ACC112 (cell line): ENCODE measurements around the gene CYGB.

Experiments used
- H2AFZ ChIP-seq: fragments of 200-600 bp; sonication (generic); one replicate; pipeline ENCODE4 v1.6.0; 2017; ENCODE audit warnings: antibody characterized with exemption, low read length; ENCODE audit not compliant: unreplicated experiment
- H3K27ac ChIP-seq: fragments of 200-600 bp; sonication (generic); 2 replicates; pipeline ENCODE4 v1.5.1; 2014; ENCODE audit warnings: low read depth, mild to moderate bottlenecking, antibody characterized with exemption, low read length, moderate library complexity
- H3K27me3 ChIP-seq: fragments of 200-600 bp; sonication (generic); 2 replicates; pipeline ENCODE4 v1.6.1; 2014; ENCODE audit warnings: mild to moderate bottlenecking, antibody characterized with exemption, low read length, moderate library complexity, mixed read lengths; ENCODE audit not compliant: insufficient read depth
- H3K36me3 ChIP-seq: fragments of 200-600 bp; sonication (generic); 2 replicates; pipeline ENCODE4 v1.6.1; 2016; ENCODE audit warnings: mild to moderate bottlenecking, antibody characterized with exemption, low read length, moderate library complexity, mixed read lengths; ENCODE audit not compliant: insufficient read depth
- H3K4me1 ChIP-seq: fragments of 200-600 bp; sonication (generic); one replicate; pipeline ENCODE4 v1.6.1; 2016; ENCODE audit warnings: low read length, mixed read lengths; ENCODE audit not compliant: insufficient read depth, unreplicated experiment, control insufficient read depth
- H3K4me3 ChIP-seq: fragments of 200-600 bp; sonication (generic); 2 replicates; pipeline ENCODE4 v1.5.1; 2014; ENCODE audit warnings: mild to moderate bottlenecking, low read depth, low read length
- H3K79me2 ChIP-seq: fragments of 200-600 bp; sonication (generic); one replicate; pipeline ENCODE4 v1.6.0; 2016; ENCODE audit warnings: low read length; ENCODE audit not compliant: control insufficient read depth, unreplicated experiment, insufficient read depth

Gene CYGB

GRCh38 chr17:76487451-76488192, 49.9 kb downstream of the CYGB start:
- Histone ChIP-seq H3K79me2 (no peaks in the 10 kb centered on the region), H3K36me3 (no peaks in the 10 kb centered on the region), H2AFZ (no peak overlapping the region), H3K4me3 (no peak overlapping the region), H3K4me1 (peaks cover 9% of the 10 kb centered on the region), H3K27me3 (no peaks in the 10 kb centered on the region), H3K27ac (no peak overlapping the region)

DNA sequence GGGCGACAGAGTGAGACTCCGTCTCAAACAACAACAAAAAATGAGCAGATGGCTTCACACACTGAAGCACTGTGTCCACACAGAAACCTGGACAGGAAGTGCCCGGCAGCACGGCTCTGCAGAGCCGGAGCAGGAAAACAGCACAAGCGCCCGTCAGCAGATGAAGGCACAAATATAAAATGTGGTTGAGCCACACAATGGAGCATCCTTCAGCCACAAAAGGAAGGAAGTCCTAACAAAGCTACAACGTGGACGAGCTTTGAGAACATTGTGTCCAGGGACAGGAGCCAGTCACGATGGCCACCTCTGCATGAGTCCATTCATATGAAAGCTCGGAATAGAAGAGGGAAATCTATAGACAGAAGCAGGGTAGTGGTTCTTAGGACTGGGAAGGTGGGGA, 51.9 kb downstream of the CYGB start:
- Histone ChIP-seq H3K79me2 (no peaks in the 10 kb centered on the region), H3K36me3 (no peaks in the 10 kb centered on the region), H2AFZ (no peak overlapping the region), H3K4me1 (peaks cover 4% of the 10 kb centered on the region), H3K27me3 (no peaks in the 10 kb centered on the region), H3K4me3 (no peak overlapping the region), H3K27ac (no peak overlapping the region)

DNA sequence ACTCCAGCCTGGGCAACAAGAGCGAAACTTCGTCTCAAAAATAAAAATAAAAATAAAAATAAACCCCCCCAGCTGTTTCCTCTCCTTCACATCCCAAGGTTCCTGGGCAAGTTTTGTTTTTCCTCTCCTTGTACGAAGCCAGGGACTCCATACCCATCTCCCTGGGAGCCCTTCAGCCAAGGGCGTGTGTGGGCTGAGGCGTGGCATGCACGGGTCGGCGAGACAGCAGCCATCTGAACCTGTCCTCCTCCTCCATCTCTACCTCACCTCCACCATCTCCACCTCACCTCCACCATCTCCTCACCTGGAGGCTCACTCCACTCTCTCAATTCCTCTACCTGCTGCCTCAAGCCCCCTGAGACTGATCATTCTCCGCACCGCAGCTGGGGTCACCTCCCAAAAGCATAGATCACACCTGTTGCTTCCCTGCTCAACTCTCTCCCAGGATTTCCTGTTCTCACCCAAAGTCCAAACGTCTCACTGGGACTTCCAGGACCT, 53.2 kb downstream of the CYGB start:
- no peak overlapping the region; the same call in 1 of the 2 replicates for H3K27ac ChIP-seq
- H3K79me2 ChIP-seq = no peaks in the 10 kb centered on the region
- peaks cover 4% of the 10 kb centered on the region for H3K4me1 ChIP-seq
- H3K36me3 ChIP-seq = no peaks in the 10 kb centered on the region
- no peak overlapping the region for H3K4me3 ChIP-seq
- H3K27me3 ChIP-seq = no peaks in the 10 kb centered on the region
- no peak overlapping the region for H2AFZ ChIP-seq

GRCh38 chr17:76481071-76481655, 56.3 kb downstream of the CYGB start:
- no peak overlapping the region for H3K27ac ChIP-seq
- peaks cover 4% of the 10 kb centered on the region for H3K4me1 ChIP-seq
- H3K79me2 ChIP-seq = no peaks in the 10 kb centered on the region
- H3K4me3 ChIP-seq = no peak overlapping the region
- H3K27me3 ChIP-seq = no peaks in the 10 kb centered on the region
- no peaks in the 10 kb centered on the region for H3K36me3 ChIP-seq
- no peak overlapping the region for H2AFZ ChIP-seq

- H3K27me3 ChIP-seq = no peaks in the 10 kb centered on the region
- no peaks in the 10 kb centered on the region for H3K36me3 ChIP-seq
- H3K4me1 ChIP-seq = peaks cover 3% of the 10 kb centered on the region
- H2AFZ ChIP-seq = no peak overlapping the region
- no peak overlapping the region for H3K4me3 ChIP-seq
- H3K27ac ChIP-seq = no peak overlapping the region
- H3K79me2 ChIP-seq = no peaks in the 10 kb centered on the region
Observed at GRCh38 chr17:76480632-76481031, 56.9 kb downstream of the CYGB start.

DNA sequence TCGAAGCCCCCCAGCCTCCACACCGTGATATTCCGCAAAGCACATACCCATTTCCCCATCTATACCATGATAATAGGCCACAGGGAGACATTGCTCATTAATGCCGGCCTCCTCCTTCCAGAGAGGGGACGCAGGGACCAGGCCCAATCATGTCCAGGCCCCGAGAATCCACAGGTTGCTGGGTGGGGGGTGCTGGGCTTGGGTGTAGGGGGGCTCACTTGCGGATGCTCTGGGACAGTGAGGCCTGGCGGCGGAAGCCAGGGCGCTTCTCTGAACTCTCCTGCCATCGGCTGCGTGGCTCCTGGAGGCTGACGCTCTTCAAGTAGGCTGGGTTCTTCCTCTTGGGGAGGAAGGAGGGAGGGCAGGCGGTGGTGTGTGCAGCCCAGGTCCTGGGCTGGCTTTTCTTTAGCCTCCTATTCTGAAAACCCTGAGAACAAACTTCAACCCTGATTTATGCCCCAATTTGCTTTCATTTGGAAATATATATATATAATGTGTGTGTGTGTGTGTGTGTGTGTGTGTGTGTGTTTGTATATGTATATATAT, 57.9 kb downstream of the CYGB start:
- no peaks in the 10 kb centered on the region for H3K79me2 ChIP-seq
- H3K4me3 ChIP-seq = no peak overlapping the region
- H2AFZ ChIP-seq = no peak overlapping the region
- H3K27ac ChIP-seq = no peak overlapping the region
- H3K27me3 ChIP-seq = no peaks in the 10 kb centered on the region
- no peaks in the 10 kb centered on the region for H3K36me3 ChIP-seq
- H3K4me1 ChIP-seq = no peaks in the 10 kb centered on the region

DNA sequence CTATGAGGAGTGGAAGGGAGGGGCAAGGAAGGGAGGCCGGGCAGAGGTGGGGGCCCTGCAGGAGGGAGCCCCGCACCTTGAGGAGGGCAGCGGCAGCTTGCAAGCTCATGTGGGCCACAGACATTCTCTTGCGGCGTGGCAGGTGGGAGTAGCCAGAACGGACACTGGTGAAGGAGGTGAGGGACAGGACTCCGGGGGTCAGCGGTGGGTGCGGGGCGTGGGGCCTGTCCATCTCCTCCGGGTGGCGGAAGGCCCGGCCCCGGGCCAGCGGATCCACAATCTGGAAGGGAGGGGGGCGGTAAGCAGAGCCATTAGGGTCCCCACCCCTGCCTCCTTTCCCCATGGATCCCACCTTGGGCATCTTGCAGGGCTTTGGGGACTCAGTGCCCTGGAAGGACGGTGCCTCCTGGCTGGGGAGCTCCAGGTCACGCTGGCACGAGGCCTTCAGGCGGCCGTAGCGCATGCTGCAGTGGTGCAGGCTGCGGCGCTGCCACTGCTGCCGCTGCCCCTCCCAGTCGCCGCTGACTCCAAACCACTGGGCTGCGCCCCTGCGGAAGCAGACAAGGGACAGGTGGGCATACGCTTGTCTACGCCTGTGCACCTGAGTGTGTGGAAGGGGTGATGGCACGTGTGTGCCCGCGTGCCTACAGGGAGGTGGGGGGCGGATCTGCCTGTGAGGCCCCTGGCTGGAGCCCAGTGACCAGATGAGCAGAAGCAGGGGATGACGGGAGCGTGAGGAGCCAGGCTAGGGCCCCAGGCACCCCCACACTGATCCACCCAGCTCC, 58.6 kb downstream of the CYGB start:
- H3K79me2 ChIP-seq = no peaks in the 10 kb centered on the region
- no peaks in the 10 kb centered on the region for H3K4me1 ChIP-seq
- H3K4me3 ChIP-seq = no peak overlapping the region
- H3K27me3 ChIP-seq = no peaks in the 10 kb centered on the region
- no peaks in the 10 kb centered on the region for H3K36me3 ChIP-seq
- H3K27ac ChIP-seq = no peak overlapping the region
- no peak overlapping the region for H2AFZ ChIP-seq

- Histone ChIP-seq H3K79me2 (no peaks in the 10 kb centered on the region), H3K36me3 (no peaks in the 10 kb centered on the region), H3K27ac (no peak overlapping the region), H3K4me1 (no peaks in the 10 kb centered on the region), H3K27me3 (no peaks in the 10 kb centered on the region), H3K4me3 (no peak overlapping the region), H2AFZ (no peak overlapping the region)
Observed at GRCh38 chr17:76478097-76478496, 59.4 kb downstream of the CYGB start.

GRCh38 chr17:76477576-76477975, 59.9 kb downstream of the CYGB start:
- Histone ChIP-seq H3K4me1 (no peaks in the 10 kb centered on the region), H3K27me3 (no peaks in the 10 kb centered on the region), H3K36me3 (no peaks in the 10 kb centered on the region), H3K4me3 (no peak overlapping the region), H2AFZ (no peak overlapping the region), H3K27ac (no peak overlapping the region), H3K79me2 (no peaks in the 10 kb centered on the region)
